Measurements from ENCODE around the gene PDSS2. TPM values are rescaled to one million over a fixed set of nuclear protein-coding genes. Genes with fewer than 3 reads are reported as not detected.
A peak's percentile ranks its signal among the peaks of the same experiment; 100 is the strongest.

PDSS2 gene
- total RNA-seq, 1 donor from 2014 or later: 18.7 TPM

DNA sequence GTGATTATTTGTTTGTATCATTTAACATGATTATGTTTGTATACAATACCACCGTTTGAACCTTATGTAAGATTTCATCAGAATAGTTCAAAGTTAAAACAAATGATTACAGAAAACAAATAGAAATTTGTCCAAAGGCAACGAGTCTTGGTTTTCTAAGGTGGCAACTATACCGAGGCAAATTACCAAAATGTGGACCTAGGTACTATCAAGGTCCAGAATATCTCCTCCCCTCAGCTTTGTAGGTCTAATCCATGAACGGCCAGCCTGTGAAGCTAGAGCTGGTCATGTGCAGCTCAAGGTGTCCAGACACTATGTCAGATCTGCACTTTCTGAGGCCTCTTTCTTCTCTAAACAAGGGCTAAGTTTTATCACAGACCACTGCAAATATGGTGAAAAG, 192.4 kb downstream of the PDSS2 start:
- no peaks in the 10 kb centered on the region for H3K4me1 ChIP-seq
- TF ChIP-seq POLR2A (IDR thresholded peaks at IDR 0.05) (no peak), POLR2AphosphoS5 (IDR thresholded peaks at IDR 0.05; ENCODE audit: insufficient read depth in 1 of 2, low read depth in 1 of 2) (no peak)
- TF ChIP-seq, protein P1, sequence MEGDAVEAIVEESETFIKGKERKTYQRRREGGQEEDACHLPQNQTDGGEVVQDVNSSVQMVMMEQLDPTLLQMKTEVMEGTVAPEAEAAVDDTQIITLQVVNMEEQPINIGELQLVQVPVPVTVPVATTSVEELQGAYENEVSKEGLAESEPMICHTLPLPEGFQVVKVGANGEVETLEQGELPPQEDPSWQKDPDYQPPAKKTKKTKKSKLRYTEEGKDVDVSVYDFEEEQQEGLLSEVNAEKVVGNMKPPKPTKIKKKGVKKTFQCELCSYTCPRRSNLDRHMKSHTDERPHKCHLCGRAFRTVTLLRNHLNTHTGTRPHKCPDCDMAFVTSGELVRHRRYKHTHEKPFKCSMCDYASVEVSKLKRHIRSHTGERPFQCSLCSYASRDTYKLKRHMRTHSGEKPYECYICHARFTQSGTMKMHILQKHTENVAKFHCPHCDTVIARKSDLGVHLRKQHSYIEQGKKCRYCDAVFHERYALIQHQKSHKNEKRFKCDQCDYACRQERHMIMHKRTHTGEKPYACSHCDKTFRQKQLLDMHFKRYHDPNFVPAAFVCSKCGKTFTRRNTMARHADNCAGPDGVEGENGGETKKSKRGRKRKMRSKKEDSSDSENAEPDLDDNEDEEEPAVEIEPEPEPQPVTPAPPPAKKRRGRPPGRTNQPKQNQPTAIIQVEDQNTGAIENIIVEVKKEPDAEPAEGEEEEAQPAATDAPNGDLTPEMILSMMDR (IDR thresholded peaks at IDR 0.05): no peak
- H3K27me3 ChIP-seq: no peaks in the 10 kb centered on the region
- H3K4me3 ChIP-seq: no peak overlapping the region
- H3K36me3 ChIP-seq: no peaks in the 10 kb centered on the region
- DNase-seq (ENCODE audit: extremely low spot score in 2 of 2): no peak
- intact Hi-C loops (cut with DNase I): no loop called here
- H3K9me3 ChIP-seq: no peaks in the 10 kb centered on the region
- H3K27ac ChIP-seq: no peak overlapping the region

DNA sequence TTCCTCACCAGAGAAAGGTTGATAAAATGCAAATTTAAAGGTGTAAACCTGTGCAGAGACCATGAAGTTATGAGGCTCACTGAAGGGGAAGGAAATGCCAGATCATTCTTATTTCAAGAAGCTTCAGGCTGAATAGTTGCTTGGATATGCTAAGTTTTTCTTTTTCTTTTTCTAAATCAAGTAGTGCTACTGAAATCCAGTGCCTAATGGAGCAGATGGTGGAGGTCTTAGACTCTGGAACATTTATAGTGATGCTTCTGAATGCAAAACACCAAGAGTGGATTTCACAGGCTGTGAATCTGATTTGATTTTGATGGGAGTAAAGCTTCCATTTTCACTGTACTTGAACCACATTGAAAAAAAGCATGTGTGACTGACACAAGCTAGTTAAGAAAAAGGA, 192.8 kb downstream of the PDSS2 start:
- no peak overlapping the region for H3K27ac ChIP-seq
- intact Hi-C loops (cut with DNase I): no loop called here
- no peaks in the 10 kb centered on the region for H3K36me3 ChIP-seq
- TF ChIP-seq, protein P1 (IDR thresholded peaks at IDR 0.05): no peak
- TF ChIP-seq POLR2A (IDR thresholded peaks at IDR 0.05) (no peak), POLR2AphosphoS5 (IDR thresholded peaks at IDR 0.05; ENCODE audit: insufficient read depth in 1 of 2, low read depth in 1 of 2) (no peak)
- no peaks in the 10 kb centered on the region for H3K9me3 ChIP-seq
- DNase-seq (ENCODE audit: extremely low spot score in 2 of 2): no peak
- H3K4me1 ChIP-seq: no peaks in the 10 kb centered on the region
- no peak overlapping the region for H3K4me3 ChIP-seq
- no peaks in the 10 kb centered on the region for H3K27me3 ChIP-seq

DNA sequence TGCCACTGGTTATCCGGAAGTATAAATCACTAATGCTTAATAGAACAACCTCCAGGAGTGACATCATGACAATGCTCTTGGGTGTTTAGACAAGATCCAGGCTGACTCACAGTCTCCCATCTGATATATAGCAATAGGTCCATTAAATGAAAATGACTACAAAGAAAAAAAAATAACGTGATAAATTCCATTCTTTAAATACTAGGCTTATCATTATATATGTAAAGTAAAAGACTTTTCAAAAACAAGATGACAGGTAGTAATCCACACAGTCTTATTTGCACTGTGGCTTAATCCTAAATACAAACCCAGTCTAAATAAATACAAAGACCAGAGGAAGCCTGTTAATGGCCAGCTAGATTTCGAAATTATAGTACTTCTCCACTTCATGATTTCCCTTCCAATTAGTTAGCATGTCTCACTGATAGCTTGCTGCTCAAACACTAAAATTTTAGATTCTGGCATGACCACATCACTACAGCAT, 195.0 kb downstream of the PDSS2 start:
- Histone ChIP-seq H3K27me3 (no peaks in the 10 kb centered on the region), H3K36me3 (no peaks in the 10 kb centered on the region), H3K4me3 (no peak overlapping the region), H3K4me1 (no peaks in the 10 kb centered on the region), H3K9me3 (no peaks in the 10 kb centered on the region), H3K27ac (no peak overlapping the region)
- TF ChIP-seq POLR2AphosphoS5 (IDR thresholded peaks at IDR 0.05; ENCODE audit: insufficient read depth in 1 of 2, low read depth in 1 of 2) (peak in 1 of 2 donors; percentile 59), POLR2A (IDR thresholded peaks at IDR 0.05) (no peak)
- TF ChIP-seq, protein P1 (IDR thresholded peaks at IDR 0.05): no peak
- DNase-seq (ENCODE audit: extremely low spot score in 2 of 2): no peak
- intact Hi-C loops (cut with DNase I): no loop called here

DNA sequence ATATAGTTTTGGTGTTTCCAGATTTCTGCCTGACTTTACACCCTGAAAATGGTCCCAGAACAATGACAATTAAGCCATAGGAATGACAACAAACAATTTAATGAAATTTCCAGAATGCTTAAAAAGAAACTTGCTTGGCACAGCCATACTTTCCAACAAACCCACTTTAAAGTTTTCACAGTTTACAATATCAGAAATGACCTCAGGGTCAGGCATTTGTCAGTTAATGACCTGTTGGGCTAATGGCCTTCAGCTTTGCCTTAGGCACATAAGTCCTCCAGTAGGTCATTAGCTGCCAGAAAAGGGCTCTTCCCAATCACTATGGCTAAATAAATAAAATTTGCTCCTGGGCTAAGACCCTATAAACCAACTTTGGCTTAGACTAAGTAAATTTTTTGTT, 199.4 kb downstream of the PDSS2 start:
- DNase-seq (ENCODE audit: extremely low spot score in 2 of 2): no peak
- no peak overlapping the region for H3K4me3 ChIP-seq
- no peaks in the 10 kb centered on the region for H3K4me1 ChIP-seq
- H3K36me3 ChIP-seq: no peaks in the 10 kb centered on the region
- no peak for TF ChIP-seq POLR2A (IDR thresholded peaks at IDR 0.05)
- TF ChIP-seq, protein P1 (IDR thresholded peaks at IDR 0.05): no peak
- no peak for TF ChIP-seq POLR2AphosphoS5 (IDR thresholded peaks at IDR 0.05; ENCODE audit: insufficient read depth in 1 of 2, low read depth in 1 of 2)
- H3K27me3 ChIP-seq: no peaks in the 10 kb centered on the region
- H3K9me3 ChIP-seq: no peaks in the 10 kb centered on the region
- no peak overlapping the region for H3K27ac ChIP-seq
- intact Hi-C loops (cut with DNase I): no loop called here

DNA sequence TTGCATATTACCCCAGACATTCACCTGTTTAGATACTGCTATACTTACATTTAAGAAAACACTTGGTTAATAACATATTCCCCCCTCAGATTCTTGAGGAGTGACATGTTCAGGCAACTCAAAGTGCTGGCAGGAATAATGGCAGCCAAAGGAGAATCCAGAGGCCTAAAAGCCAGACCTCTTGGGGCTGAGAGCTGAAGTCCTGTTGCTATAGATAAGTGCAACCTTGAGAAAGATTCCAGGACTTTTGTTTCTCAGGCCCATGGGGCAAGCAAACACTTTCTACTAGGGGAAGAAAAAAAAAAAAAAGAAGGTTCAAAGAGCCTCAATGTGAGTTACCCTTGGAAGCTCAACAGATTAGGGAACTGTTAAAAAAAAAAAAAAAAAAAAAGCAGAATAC, 211.2 kb downstream of the PDSS2 start:
- no peak overlapping the region for H3K4me3 ChIP-seq
- TF ChIP-seq POLR2AphosphoS5 (IDR thresholded peaks at IDR 0.05; ENCODE audit: insufficient read depth in 1 of 2, low read depth in 1 of 2) (no peak), POLR2A (IDR thresholded peaks at IDR 0.05) (no peak)
- TF ChIP-seq, protein P1 (IDR thresholded peaks at IDR 0.05): no peak
- H3K4me1 ChIP-seq: no peaks in the 10 kb centered on the region
- H3K9me3 ChIP-seq: no peaks in the 10 kb centered on the region
- intact Hi-C loops (cut with DNase I): no loop called here
- H3K36me3 ChIP-seq: no peaks in the 10 kb centered on the region
- DNase-seq (ENCODE audit: extremely low spot score in 2 of 2): no peak
- no peaks in the 10 kb centered on the region for H3K27me3 ChIP-seq
- H3K27ac ChIP-seq: no peak overlapping the region
